RPMI8226 (cell line): ENCODE results near the gene EIF3D.
A peak's percentile ranks its signal among the peaks of the same experiment; 100 is the strongest.

Experiments used
- DNase-seq: peaks from one replicate; pipeline ENCODE4 v3.0.0-alpha.2; 2015

EIF3D gene

GRCh38 chr22:36528795-36529751, at the start of gene EIF3D:
Gene EIF3D, minus strand, starts transcription at chr22:36529166. Its CDS starts 3,045 bp downstream, at chr22:36526121.
- DNase-seq: peak; percentile 100

GRCh38 chr22:36578619-36579018, 49.7 kb upstream of the EIF3D start:
- DNase-seq: no peak

DNA sequence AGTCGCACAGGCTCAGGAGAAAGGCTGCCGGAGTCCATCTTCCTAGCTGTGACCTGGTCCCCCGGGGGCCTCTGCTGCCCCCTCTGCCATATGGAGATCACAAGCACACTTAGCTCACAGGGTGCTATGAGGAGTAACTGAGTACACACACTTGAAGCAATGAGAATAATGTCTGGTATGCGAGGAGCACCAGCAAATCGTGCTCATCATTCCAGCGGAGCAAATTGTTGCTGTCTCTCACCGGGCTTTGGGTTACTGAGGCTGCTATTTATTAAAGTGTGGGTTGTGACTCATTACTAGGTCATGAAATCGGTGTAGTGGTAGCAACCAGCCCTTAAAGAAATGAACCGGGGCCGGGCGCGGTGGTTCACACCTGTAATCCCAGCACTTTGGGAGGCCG, 48.1 kb upstream of the EIF3D start:
- no peak for DNase-seq

DNA sequence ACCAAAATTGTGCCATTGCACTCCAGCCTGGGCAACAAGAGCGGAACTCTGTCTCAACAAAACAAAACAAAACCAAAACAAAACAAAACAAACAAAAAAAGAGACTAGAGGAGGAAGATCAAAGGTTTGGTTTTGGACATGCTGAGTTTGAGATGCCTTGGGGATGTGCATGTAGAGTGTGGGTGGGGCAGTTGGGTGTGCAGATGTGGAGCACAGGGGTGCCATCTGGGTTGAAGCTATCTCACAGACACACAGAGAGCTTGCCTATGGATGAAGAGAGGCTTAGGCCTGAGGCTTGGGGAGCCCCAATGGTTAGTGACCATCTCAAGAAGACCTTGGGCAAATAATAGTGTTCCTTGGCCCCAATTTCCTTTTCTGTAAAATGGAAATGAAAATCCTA, 45.8 kb upstream of the EIF3D start:
- no peak for DNase-seq

GRCh38 chr22:36573815-36574363, 44.9 kb upstream of the EIF3D start:
- no peak for DNase-seq

- no peak for DNase-seq
Measured at GRCh38 chr22:36571991-36572390, 43.0 kb upstream of the EIF3D start.

DNA sequence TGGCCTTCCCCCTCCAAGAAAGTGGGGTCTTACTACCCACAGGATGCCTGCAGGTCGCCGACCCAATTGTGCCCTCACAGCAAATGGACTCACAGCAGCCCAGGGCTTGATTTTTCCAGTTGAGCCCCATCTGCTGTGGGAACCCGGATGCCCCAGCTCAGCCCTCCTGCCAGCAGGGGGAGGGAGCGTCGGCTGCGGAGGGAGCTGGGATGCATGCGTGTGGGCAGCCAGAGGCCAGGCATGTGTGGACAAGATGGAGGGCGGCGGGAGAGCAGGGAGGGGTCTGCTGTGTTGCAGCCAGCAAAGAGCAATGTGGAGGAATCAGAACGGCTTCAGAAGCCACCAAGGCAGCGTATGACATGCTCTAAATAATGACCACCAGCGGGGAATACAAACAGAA, 41.0 kb upstream of the EIF3D start:
- DNase-seq: peak; percentile 34

DNA sequence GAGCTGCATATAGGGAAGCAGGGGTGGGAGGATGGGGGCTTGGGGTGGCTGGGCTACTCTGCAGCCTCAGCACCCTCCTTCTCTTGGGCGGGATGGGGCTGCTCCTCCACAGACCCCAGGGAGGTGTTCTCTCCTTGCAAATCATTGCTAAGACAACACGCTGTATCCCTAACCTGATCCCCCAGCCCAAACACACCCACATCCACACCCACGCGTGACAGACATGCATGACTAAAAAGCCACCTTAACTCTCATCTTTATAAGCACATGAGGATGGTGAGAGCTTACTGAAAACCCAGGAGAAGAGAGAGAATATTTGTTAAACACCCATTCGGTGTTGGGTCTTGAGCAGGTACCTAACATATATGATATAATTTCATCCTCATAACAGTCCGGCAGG, 39.9 kb upstream of the EIF3D start:
- DNase-seq: no peak

DNA sequence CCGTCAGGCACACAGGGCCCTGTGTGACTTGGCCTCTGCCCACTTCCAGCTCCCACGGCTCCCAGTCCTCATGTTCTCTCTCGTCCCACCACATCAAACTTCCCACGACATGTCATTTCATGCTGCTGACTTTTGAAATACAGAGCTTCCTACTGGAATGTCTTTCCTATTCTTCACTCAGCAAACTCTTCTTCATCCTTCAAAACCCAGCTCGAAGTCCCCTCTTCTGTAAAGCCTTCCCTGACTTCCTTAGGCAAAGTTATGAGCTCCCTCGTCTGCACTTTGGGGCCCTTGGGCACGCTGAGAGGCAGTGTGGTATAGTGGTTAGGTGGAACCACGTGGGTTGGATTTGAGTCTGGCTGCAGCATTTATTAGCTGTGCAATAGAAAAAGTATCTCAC, 37.8 kb upstream of the EIF3D start:
- DNase-seq: no peak

DNA sequence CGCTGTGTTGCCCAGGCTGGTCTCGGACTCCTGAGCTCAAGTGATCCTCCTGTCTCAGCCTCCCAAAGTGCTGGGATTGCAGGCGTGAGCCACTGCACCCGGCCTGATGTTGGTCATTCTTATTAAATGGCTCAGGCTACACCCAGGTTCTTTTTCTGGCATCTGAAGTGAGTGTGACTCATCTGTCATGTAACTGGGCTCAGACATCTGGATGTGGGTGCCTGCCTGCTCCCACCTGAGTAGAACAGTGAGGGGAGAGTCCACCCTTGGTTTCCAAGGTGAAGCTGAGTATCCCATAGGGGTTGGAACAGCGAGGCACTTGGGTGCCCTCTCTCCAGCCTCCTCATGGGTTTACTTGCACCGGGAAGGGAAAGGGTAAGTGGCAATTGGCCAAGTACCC, 36.7 kb upstream of the EIF3D start:
- no peak for DNase-seq

DNA sequence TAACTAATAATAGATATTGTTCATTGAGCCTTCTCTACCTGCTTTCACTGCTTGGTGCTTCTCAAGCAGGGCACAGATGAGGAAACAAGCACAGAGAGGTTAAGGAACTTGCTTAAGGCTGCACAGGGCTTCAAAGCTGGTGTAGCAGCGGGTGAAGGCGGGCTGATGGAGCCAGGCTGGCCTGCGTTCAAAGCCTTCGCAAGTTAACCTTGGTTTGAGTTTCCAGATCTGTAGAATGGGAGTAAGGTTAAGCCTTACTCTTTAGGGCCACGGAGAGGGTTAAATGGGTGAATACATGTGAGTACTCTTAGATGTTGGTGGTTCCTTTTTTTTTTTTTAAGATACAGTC, 36.2 kb upstream of the EIF3D start:
- DNase-seq: no peak

GRCh38 chr22:36564422-36565158, 35.6 kb upstream of the EIF3D start:
- no peak for DNase-seq

- DNase-seq: no peak
Measured at GRCh38 chr22:36563898-36564297, 34.9 kb upstream of the EIF3D start.

GRCh38 chr22:36563444-36563843, 34.5 kb upstream of the EIF3D start:
- DNase-seq: no peak

GRCh38 chr22:36563001-36563400, 34.0 kb upstream of the EIF3D start:
- DNase-seq: no peak

- DNase-seq: no peak
Measured at GRCh38 chr22:36562261-36562835, 33.4 kb upstream of the EIF3D start.

GRCh38 chr22:36561291-36561811, 32.4 kb upstream of the EIF3D start:
- DNase-seq: no peak

DNA sequence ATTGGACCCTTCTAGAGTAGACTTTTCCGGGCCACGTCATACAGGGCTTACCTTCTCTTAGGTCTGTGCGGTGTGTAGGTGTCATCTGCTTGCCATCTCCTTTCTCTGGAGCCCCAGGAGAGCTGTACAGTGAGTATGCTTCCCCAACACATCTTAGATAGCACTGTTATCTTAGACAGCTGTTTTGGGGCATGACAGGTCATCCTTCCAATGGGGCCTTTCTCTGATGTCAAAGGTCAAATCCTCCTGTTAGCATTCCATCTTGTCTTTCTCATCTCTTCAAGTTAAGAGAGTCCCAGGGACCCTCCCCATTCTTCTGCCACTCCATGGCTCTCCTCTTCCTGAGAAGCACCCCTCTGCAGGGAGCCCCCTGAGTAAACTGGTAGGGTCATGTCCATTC, 31.0 kb upstream of the EIF3D start:
- DNase-seq: no peak

DNA sequence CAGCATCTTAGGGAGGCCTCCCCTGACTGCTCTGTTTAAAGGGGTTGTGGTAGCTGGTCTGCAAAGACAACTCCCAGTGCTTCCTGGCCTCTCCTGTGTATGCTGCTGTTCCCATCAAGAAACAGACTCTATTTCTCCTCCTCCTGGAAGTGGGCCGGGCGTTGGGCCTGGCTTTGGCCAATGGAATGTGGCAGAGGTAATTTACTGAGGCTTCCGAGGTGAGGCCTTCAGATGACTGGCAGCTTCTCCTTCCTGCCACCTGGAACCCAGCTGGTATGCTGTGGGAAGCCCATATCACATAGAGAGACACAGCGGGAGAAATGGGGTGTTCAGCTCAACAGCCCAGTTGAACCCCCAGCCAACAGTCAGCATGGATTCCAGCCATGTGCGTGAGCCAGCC, 25.1 kb upstream of the EIF3D start:
- no peak for DNase-seq

- DNase-seq: peak; percentile 63
Measured at GRCh38 chr22:36552289-36552688, 23.3 kb upstream of the EIF3D start.

GRCh38 chr22:36550701-36551495, 21.9 kb upstream of the EIF3D start:
- no peak for DNase-seq

DNA sequence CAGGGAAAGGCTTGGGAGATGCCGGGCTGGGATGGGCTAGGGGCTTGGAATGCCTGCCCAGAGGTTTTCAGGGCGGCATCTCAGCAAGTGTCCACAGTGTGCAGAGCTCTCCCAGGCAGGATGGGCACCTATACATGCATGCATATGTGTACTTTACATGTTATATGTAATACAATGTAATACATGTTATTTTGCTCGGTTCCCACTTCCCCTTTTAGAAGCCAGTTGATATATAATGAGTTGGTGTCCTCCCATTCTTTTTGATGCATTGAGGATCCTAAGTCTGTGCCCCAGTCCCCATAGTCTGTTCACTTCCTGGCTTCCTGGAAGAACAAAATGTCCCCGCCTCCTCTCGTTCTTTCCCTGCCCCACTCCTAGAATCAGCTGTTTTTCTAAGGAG, 20.1 kb upstream of the EIF3D start:
- DNase-seq: peak; percentile 19
